GM23338 (cell line): ENCODE results near the gene KIAA1671. TPM values are rescaled to one million over a fixed set of nuclear protein-coding genes. Genes with fewer than 3 reads are reported as not detected.

Source experiments
- ATAC-seq: fragments of 200-7000 bp; cut with Tn5 transposase; 3 replicates; pipeline ENCODE4 v1.9.1; 2020
- DNase-seq: peaks from one replicate; pipeline ENCODE4 v3.0.0-alpha.2; 2015; ENCODE audit warnings: low spot score
- H2AFZ ChIP-seq: fragments of 200-600 bp; sonication (generic); 2 replicates; pipeline ENCODE4 v1.8.0; 2016; ENCODE audit warnings: antibody characterized with exemption, mild to moderate bottlenecking, moderate library complexity
- H3F3A ChIP-seq: fragments of 200-600 bp; sonication (generic); replicated peaks from 2 replicates; pipeline ENCODE4 v1.8.0; 2017; ENCODE audit warnings: antibody characterized with exemption, mixed run types, low read depth
- H3K27ac ChIP-seq: fragments of 200-600 bp; sonication (generic); 2 replicates; pipeline ENCODE4 v1.6.1; 2016; ENCODE audit warnings: low read depth
- H3K27me3 ChIP-seq: fragments of 200-600 bp; sonication (generic); 2 replicates; pipeline ENCODE4 v1.8.0; 2016; ENCODE audit warnings: mild to moderate bottlenecking, mixed run types, moderate library complexity; ENCODE audit not compliant: insufficient read depth
- H3K36me3 ChIP-seq: fragments of 200-600 bp; sonication (generic); 2 replicates; pipeline ENCODE4 v1.8.0; 2016; ENCODE audit warnings: mild to moderate bottlenecking; ENCODE audit not compliant: insufficient read depth
- H3K4me1 ChIP-seq: fragments of 200-600 bp; sonication (generic); 2 replicates; pipeline ENCODE4 v1.8.0; 2016; ENCODE audit warnings: mild to moderate bottlenecking, moderate library complexity; ENCODE audit not compliant: insufficient read depth
- H3K4me2 ChIP-seq: fragments of 200-600 bp; sonication (generic); 2 replicates; pipeline ENCODE4 v1.7.1; 2017; ENCODE audit warnings: mixed run types
- H3K4me3 ChIP-seq: fragments of 200-600 bp; sonication (generic); 2 replicates; pipeline ENCODE4 v1.6.1; 2016; ENCODE audit warnings: mixed run types
- H3K79me2 ChIP-seq: fragments of 200-600 bp; sonication (generic); replicated peaks from 2 replicates; pipeline ENCODE4 v1.8.0; 2017; ENCODE audit warnings: mild to moderate bottlenecking; ENCODE audit not compliant: insufficient read depth
- H3K9me2 ChIP-seq: fragments of 200-600 bp; sonication (generic); 2 replicates; pipeline ENCODE4 v1.8.0; 2017; ENCODE audit not compliant: insufficient read depth
- H4K20me1 ChIP-seq: fragments of 200-600 bp; sonication (generic); replicated peaks from 2 replicates; pipeline ENCODE4 v1.8.0; 2017; ENCODE audit warnings: mild to moderate bottlenecking; ENCODE audit not compliant: insufficient read depth
- H3K27ac Mint-ChIP-seq: 2 replicates; pipeline ENCODE4 v1.8.0; 2020; ENCODE audit warnings: inconsistent platforms, mild to moderate bottlenecking, moderate library complexity, mixed read lengths
- H3K27me3 Mint-ChIP-seq: 3 replicates; pipeline ENCODE4 v1.8.0; 2022; ENCODE audit warnings: low read depth, mild to moderate bottlenecking, moderate library complexity, mixed read lengths, inconsistent platforms; ENCODE audit not compliant: insufficient read depth, poor library complexity
- H3K36me3 Mint-ChIP-seq: 3 replicates; pipeline ENCODE4 v1.8.0; 2021; ENCODE audit warnings: low read depth, mild to moderate bottlenecking, inconsistent platforms, moderate library complexity, mixed read lengths
- H3K4me1 Mint-ChIP-seq: 3 replicates; pipeline ENCODE4 v1.8.0; 2020; ENCODE audit warnings: mild to moderate bottlenecking, inconsistent platforms, mixed read lengths
- H3K4me3 Mint-ChIP-seq: 3 replicates; pipeline ENCODE4 v1.8.0; 2021; ENCODE audit warnings: moderate library complexity, mild to moderate bottlenecking, inconsistent platforms, mixed read lengths
- H3K9me3 Mint-ChIP-seq: 3 replicates; pipeline ENCODE4 v1.8.0; 2020; ENCODE audit warnings: moderate library complexity, mild to moderate bottlenecking, inconsistent platforms, mixed read lengths
- CREB1 ChIP-seq: fragments of 250-450 bp; sonication (Bioruptor Pico); IDR thresholded peaks from 2 replicates; pipeline ENCODE4 v1.5.0; 2020; ENCODE audit warnings: low read depth, mild to moderate bottlenecking, moderate library complexity
- EZH2 ChIP-seq: fragments of 200-600 bp; sonication (generic); IDR thresholded peaks from one replicate; pipeline ENCODE4 v1.8.0; 2017; ENCODE audit warnings: antibody characterized with exemption, mild to moderate bottlenecking, low read depth; ENCODE audit not compliant: unreplicated experiment
- EZH2phosphoT487 ChIP-seq: fragments of 200-600 bp; sonication (generic); IDR thresholded peaks from one replicate; pipeline ENCODE4 v1.8.1; 2018; ENCODE audit warnings: antibody characterized with exemption; ENCODE audit not compliant: unreplicated experiment
- JUNB ChIP-seq: IDR thresholded peaks from one replicate; pipeline ENCODE4 v1.6.1; 2016; ENCODE audit warnings: antibody characterized with exemption; ENCODE audit not compliant: unreplicated experiment
- POLR2AphosphoS5 ChIP-seq: IDR thresholded peaks from 2 replicates; pipeline ENCODE4 v1.6.1; 2016; ENCODE audit warnings: antibody characterized with exemption, low read depth
- ZNF114 ChIP-seq: fragments of 250-450 bp; sonication (Bioruptor Pico); IDR thresholded peaks from 2 replicates; pipeline ENCODE4 v1.5.0; 2020; ENCODE audit warnings: mild to moderate bottlenecking, moderate library complexity
- polyA plus RNA-seq: library from polyadenylated mRNA; unstranded; fragments of >200 nt; fragmentation: Nextera tagmentation; extraction: Ambion mirVana; gene quantifications from 2 replicates; pipeline ENCODE4 v1.2.1, GENCODE V29; 2016
- total RNA-seq: library from RNA; depleted of rRNA; stranded (reverse); fragments of >200 nt; shearing (Covaris generic); gene quantifications from 2 replicates; pipeline ENCODE4 v1.2.3, GENCODE V29; 2014
- TF ChIP-seq, protein P1 (sequence below), 2 experiments: fragments of 200-600 bp in 1 of 2; sonication (generic) in 1 of 2; conservative IDR thresholded peaks; 2 replicates each; pipeline versions ENCODE4 v1.5.1 to v1.6.1; 2016 to 2017; ENCODE audit warnings: antibody characterized with exemption in 2 of 2, low read depth in 2 of 2, mild to moderate bottlenecking in 2 of 2, moderate library complexity in 1 of 2
- TF ChIP-seq, protein P2 (sequence below): fragments of 250-450 bp; sonication (Bioruptor Pico); IDR thresholded peaks from 2 replicates; pipeline ENCODE4 v1.5.0; 2020; ENCODE audit warnings: mild to moderate bottlenecking, moderate library complexity

The KIAA1671 gene
- total and polyA plus RNA-seq, 2 experiments from 2014 or later: 6.1 to 27.2 TPM

DNA sequence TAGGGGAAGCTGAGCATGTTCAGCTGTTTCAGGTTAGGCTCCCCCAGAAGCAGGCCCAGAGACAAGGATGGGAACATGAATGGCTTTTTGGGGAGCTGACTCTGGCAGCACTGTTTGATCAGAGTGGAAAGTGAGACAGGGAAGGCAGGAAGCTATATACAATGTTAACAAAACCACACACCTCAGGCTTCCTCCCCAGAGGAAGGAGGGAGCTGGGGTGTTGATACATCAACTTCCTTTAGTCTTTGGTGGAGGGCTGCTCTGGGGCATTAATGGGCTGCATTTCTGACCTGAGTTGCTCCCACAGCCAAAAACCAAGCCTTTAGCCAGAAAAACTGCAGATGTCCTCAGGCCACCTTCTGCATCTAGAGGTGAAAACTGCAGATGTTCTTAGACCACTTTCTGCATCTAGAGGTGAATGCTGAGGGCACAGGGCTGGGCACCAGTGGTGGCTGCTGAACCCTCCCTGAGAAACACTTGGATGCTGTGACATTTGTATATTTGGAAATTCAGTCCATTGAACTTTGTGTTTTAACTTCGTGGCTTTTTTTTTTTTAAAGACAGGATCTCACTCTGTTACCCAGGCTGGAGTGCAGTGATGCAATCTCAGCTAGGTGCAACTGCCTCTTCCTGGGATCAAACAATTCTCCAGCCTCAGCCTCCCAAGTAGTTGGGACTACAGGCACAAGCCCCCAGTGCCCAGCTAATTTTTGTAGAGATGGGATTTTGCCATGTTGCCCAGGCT, 49.9 kb downstream of the KIAA1671 start:
- Histone ChIP-seq H3K27ac (peak overlapping the region; percentile 77; the same call in 1 of the 2 replicates), H3K79me2 (peaks cover 23% of the 10 kb centered on the region), H2AFZ (no peak overlapping the region), H3K36me3 (no peaks in the 10 kb centered on the region), H3K4me3 (no peak overlapping the region), H3K27me3 (no peaks in the 10 kb centered on the region), H3K9me2 (no peaks in the 10 kb centered on the region), H3K4me1 (peaks cover 16% of the 10 kb centered on the region), H3F3A (peaks cover 8% of the 10 kb centered on the region; the same call in 1 of the 2 replicates), H3K4me2 (no peak overlapping the region), H4K20me1 (peaks cover 8% of the 10 kb centered on the region)
- Mint-ChIP-seq H3K36me3 (no peaks in the 10 kb centered on the region), H3K27me3 (peaks cover 6% of the 10 kb centered on the region), H3K4me3 (no peak overlapping the region), H3K4me1 (peaks cover 29% of the 10 kb centered on the region), H3K9me3 (no peaks in the 10 kb centered on the region), H3K27ac (0 out of 2 replicates have a peak overlapping the region, but pooled peaks have one; percentile 17)
- DNase-seq (no peak), ATAC-seq (no peak)
- TF ChIP-seq ZNF114 (CRISPR knock-in tag) (no peak), EZH2phosphoT487 (no peak), POLR2AphosphoS5 (no peak), JUNB (no peak), CREB1 (no peak)
- TF ChIP-seq, protein P1, sequence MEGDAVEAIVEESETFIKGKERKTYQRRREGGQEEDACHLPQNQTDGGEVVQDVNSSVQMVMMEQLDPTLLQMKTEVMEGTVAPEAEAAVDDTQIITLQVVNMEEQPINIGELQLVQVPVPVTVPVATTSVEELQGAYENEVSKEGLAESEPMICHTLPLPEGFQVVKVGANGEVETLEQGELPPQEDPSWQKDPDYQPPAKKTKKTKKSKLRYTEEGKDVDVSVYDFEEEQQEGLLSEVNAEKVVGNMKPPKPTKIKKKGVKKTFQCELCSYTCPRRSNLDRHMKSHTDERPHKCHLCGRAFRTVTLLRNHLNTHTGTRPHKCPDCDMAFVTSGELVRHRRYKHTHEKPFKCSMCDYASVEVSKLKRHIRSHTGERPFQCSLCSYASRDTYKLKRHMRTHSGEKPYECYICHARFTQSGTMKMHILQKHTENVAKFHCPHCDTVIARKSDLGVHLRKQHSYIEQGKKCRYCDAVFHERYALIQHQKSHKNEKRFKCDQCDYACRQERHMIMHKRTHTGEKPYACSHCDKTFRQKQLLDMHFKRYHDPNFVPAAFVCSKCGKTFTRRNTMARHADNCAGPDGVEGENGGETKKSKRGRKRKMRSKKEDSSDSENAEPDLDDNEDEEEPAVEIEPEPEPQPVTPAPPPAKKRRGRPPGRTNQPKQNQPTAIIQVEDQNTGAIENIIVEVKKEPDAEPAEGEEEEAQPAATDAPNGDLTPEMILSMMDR (conservative IDR thresholded peaks at IDR 0.05; ENCODE audit: low read depth in 2 of 2): no peak

DNA sequence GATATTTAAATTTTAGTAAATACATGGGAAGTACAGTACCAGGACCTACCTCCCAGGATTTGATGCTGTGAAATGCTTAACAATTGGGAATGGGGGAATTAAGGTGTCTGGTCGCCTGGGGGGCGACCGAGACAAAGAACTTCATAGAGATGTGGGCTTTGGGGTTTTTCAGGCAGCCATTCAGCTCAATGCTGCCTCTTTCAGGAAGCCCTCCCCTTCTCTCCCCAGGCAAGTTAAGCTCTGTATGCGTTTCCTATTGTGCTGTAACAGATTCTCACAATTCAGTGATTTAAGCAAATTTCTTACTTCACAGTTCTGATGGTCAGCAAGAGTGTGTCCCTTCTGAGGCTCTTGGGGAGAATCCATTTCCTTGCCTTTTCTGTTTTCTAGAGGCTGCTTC, 53.8 kb downstream of the KIAA1671 start:
- peaks cover 24% of the 10 kb centered on the region for H3K4me1 Mint-ChIP-seq
- no peaks in the 10 kb centered on the region; the same call in 1 of the 2 replicates for H3K36me3 ChIP-seq
- H3K4me3 ChIP-seq: no peak overlapping the region
- H3K27ac ChIP-seq: peak overlapping the region; percentile 80
- H2AFZ ChIP-seq: no peak overlapping the region
- no peaks in the 10 kb centered on the region for H3K27me3 ChIP-seq
- ATAC-seq (peak; percentile 91), DNase-seq (peak; percentile 57)
- H3K4me2 ChIP-seq: peak overlapping the region; percentile 41; the same call in 1 of the 2 replicates
- H4K20me1 ChIP-seq: 0 out of 2 replicates have a peak, but pooled peaks cover 2% of the 10 kb centered on the region
- H3K27me3 Mint-ChIP-seq: peaks cover 4% of the 10 kb centered on the region
- peaks cover 8% of the 10 kb centered on the region; the same call in 1 of the 2 replicates for H3F3A ChIP-seq
- no peaks in the 10 kb centered on the region for H3K36me3 Mint-ChIP-seq
- H3K9me3 Mint-ChIP-seq: no peaks in the 10 kb centered on the region
- H3K4me1 ChIP-seq: peaks cover 13% of the 10 kb centered on the region
- no peak overlapping the region; the same call in 2 of the 3 replicates for H3K4me3 Mint-ChIP-seq
- H3K9me2 ChIP-seq: no peaks in the 10 kb centered on the region
- peaks cover 8% of the 10 kb centered on the region; the same call in 1 of the 2 replicates for H3K79me2 ChIP-seq
- H3K27ac Mint-ChIP-seq: peak overlapping the region; percentile 90
- TF ChIP-seq, protein P1 (conservative IDR thresholded peaks at IDR 0.05; ENCODE audit: low read depth in 2 of 2): no peak
- TF ChIP-seq EZH2: no peak
- TF ChIP-seq POLR2AphosphoS5: no peak
- TF ChIP-seq ZNF114 (CRISPR knock-in tag): no peak
- TF ChIP-seq, protein P2, sequence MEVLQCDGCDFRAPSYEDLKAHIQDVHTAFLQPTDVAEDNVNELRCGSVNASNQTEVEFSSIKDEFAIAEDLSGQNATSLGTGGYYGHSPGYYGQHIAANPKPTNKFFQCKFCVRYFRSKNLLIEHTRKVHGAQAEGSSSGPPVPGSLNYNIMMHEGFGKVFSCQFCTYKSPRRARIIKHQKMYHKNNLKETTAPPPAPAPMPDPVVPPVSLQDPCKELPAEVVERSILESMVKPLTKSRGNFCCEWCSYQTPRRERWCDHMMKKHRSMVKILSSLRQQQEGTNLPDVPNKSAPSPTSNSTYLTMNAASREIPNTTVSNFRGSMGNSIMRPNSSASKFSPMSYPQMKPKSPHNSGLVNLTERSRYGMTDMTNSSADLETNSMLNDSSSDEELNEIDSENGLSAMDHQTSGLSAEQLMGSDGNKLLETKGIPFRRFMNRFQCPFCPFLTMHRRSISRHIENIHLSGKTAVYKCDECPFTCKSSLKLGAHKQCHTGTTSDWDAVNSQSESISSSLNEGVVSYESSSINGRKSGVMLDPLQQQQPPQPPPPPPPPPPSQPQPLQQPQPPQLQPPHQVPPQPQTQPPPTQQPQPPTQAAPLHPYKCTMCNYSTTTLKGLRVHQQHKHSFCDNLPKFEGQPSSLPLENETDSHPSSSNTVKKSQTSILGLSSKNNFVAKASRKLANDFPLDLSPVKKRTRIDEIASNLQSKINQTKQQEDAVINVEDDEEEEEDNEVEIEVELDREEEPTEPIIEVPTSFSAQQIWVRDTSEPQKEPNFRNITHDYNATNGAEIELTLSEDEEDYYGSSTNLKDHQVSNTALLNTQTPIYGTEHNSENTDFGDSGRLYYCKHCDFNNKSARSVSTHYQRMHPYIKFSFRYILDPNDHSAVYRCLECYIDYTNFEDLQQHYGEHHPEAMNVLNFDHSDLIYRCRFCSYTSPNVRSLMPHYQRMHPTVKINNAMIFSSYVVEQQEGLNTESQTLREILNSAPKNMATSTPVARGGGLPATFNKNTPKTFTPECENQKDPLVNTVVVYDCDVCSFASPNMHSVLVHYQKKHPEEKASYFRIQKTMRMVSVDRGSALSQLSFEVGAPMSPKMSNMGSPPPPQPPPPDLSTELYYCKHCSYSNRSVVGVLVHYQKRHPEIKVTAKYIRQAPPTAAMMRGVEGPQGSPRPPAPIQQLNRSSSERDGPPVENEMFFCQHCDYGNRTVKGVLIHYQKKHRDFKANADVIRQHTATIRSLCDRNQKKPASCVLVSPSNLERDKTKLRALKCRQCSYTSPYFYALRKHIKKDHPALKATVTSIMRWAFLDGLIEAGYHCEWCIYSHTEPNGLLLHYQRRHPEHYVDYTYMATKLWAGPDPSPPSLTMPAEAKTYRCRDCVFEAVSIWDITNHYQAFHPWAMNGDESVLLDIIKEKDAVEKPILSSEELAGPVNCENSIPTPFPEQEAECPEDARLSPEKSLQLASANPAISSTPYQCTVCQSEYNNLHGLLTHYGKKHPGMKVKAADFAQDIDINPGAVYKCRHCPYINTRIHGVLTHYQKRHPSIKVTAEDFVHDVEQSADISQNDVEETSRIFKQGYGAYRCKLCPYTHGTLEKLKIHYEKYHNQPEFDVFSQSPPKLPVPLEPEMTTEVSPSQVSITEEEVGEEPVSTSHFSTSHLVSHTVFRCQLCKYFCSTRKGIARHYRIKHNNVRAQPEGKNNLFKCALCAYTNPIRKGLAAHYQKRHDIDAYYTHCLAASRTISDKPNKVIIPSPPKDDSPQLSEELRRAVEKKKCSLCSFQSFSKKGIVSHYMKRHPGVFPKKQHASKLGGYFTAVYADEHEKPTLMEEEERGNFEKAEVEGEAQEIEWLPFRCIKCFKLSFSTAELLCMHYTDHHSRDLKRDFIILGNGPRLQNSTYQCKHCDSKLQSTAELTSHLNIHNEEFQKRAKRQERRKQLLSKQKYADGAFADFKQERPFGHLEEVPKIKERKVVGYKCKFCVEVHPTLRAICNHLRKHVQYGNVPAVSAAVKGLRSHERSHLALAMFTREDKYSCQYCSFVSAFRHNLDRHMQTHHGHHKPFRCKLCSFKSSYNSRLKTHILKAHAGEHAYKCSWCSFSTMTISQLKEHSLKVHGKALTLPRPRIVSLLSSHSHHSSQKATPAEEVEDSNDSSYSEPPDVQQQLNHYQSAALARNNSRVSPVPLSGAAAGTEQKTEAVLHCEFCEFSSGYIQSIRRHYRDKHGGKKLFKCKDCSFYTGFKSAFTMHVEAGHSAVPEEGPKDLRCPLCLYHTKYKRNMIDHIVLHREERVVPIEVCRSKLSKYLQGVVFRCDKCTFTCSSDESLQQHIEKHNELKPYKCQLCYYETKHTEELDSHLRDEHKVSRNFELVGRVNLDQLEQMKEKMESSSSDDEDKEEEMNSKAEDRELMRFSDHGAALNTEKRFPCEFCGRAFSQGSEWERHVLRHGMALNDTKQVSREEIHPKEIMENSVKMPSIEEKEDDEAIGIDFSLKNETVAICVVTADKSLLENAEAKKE (CRISPR knock-in tag): no peak
